GM23248 (cell line): Measurements from ENCODE around the gene MYO3A.

Experiments
- EZH2 ChIP-seq: fragments of 200-600 bp; sonication (generic); IDR thresholded peaks from 2 replicates; pipeline ENCODE4 v1.6.1; 2018; ENCODE audit warnings: antibody characterized with exemption, mild to moderate bottlenecking; ENCODE audit not compliant: insufficient read depth, poor library complexity, severe bottlenecking
- EZH2phosphoT487 ChIP-seq: fragments of 200-600 bp; sonication (generic); IDR thresholded peaks from 2 replicates; pipeline ENCODE4 v1.6.1; 2018; ENCODE audit warnings: antibody characterized with exemption, moderate library complexity, mild to moderate bottlenecking, low read depth; ENCODE audit not compliant: insufficient read depth

GRCh38 chr10:25944771-25945170, 10.7 kb downstream of the MYO3A start:
- TF ChIP-seq EZH2 (no peak), EZH2phosphoT487 (no peak)
